NCI-H446 treated with DMSO at 0.1 percent for 48 hours (cell line): ENCODE measurements around the gene FHIT.

Source experiments
- DNase-seq: peaks from one replicate; lab custom pipeline; 2025; lab: John Stamatoyannopoulos, UW

Gene FHIT

GRCh38 chr3:60160822-60161748, 1090.2 kb downstream of the FHIT start:
- DNase-seq, result no peak

GRCh38 chr3:60160111-60160821, 1091.0 kb downstream of the FHIT start:
- no peak for DNase-seq

GRCh38 chr3:60158035-60158434, 1093.2 kb downstream of the FHIT start:
- no peak for DNase-seq

- no peak for DNase-seq
Measured at GRCh38 chr3:60154011-60154410, 1097.2 kb downstream of the FHIT start.

- DNase-seq, result no peak
Measured at GRCh38 chr3:60153221-60153999, 1097.8 kb downstream of the FHIT start.

- no peak for DNase-seq
Measured at GRCh38 chr3:60149501-60149900, 1101.8 kb downstream of the FHIT start.

- no peak for DNase-seq
Measured at GRCh38 chr3:60147249-60147950, 1103.9 kb downstream of the FHIT start.

- no peak for DNase-seq
Measured at GRCh38 chr3:60146121-60146520, 1105.1 kb downstream of the FHIT start.

- DNase-seq, result no peak
Measured at GRCh38 chr3:60144071-60144470, 1107.2 kb downstream of the FHIT start.

GRCh38 chr3:60142009-60142408, 1109.2 kb downstream of the FHIT start:
- DNase-seq, result no peak

GRCh38 chr3:60140160-60140559, 1111.1 kb downstream of the FHIT start:
- DNase-seq, result no peak

- no peak for DNase-seq
Measured at GRCh38 chr3:60136601-60137000, 1114.7 kb downstream of the FHIT start.

- DNase-seq, result no peak
Measured at GRCh38 chr3:60135474-60135873, 1115.8 kb downstream of the FHIT start.

GRCh38 chr3:60133269-60134162, 1117.7 kb downstream of the FHIT start:
- DNase-seq, result peak; percentile 13

- no peak for DNase-seq
Measured at GRCh38 chr3:60131618-60132017, 1119.6 kb downstream of the FHIT start.

GRCh38 chr3:60126511-60127304, 1124.5 kb downstream of the FHIT start:
- DNase-seq, result no peak

GRCh38 chr3:60125686-60126085, 1125.6 kb downstream of the FHIT start:
- DNase-seq, result no peak

- no peak for DNase-seq
Measured at GRCh38 chr3:60120245-60120644, 1131.0 kb downstream of the FHIT start.

GRCh38 chr3:60114191-60114590, 1137.1 kb downstream of the FHIT start:
- no peak for DNase-seq

GRCh38 chr3:60107275-60107674, 1144.0 kb downstream of the FHIT start:
- no peak for DNase-seq
